Measurements from ENCODE around the gene IFIT1. TPM values are rescaled to one million over a fixed set of nuclear protein-coding genes. Genes with fewer than 3 reads are reported as not detected.

The IFIT1 gene
- total RNA-seq, 2 donors from 2014 or later: 9.0 to 44.3 TPM

- Histone ChIP-seq H3K27me3 (replicated peaks; ENCODE audit: insufficient read depth) (no peaks in the 10 kb centered on the region), H3K9me3 (no peaks in the 10 kb centered on the region), H3K4me3 (peak overlapping the region; percentile 96), H3K36me3 (no peaks in the 10 kb centered on the region), H3K27ac (peak overlapping the region in 1 of 2 donors; percentile 92), H3K4me1 (ENCODE audit: control insufficient read depth in 1 of 2, low read depth in 2 of 2) (peaks cover 3 to 29% of the 10 kb centered on the region in 2 donors)
- TF ChIP-seq CTCF (IDR thresholded peaks at IDR 0.05): no peak
- no peak for DNase-seq (ENCODE audit: low spot score)
- no peak for ATAC-seq (ENCODE audit: insufficient number of reproducible peaks, low FRiP score, low read depth)
These were observed 21.0 kb downstream of the IFIT1 start for GRCh38 chr10:89413398-89413912.

- DNase-seq (ENCODE audit: low spot score) (no peak), ATAC-seq (ENCODE audit: insufficient number of reproducible peaks, low FRiP score, low read depth) (peak; percentile 72)
- Histone ChIP-seq H3K9me3 (no peaks in the 10 kb centered on the region), H3K27ac (peak within 1 kb of the TSS; percentile 92 to 95), H3K36me3 (no peaks in the 10 kb centered on the region), H3K4me1 (ENCODE audit: control insufficient read depth in 1 of 2, low read depth in 2 of 2) (peaks cover 10 to 38% of the 10 kb centered on the region in 2 donors), H3K27me3 (replicated peaks; ENCODE audit: insufficient read depth) (no peaks in the 10 kb centered on the region), H3K4me3 (peak within 1 kb of the TSS; percentile 96)
- no peak for TF ChIP-seq CTCF (IDR thresholded peaks at IDR 0.05)
These were observed 21.9 kb downstream of the IFIT1 start, which contains the start of gene IFIT5 for GRCh38 chr10:89414146-89414878. IFIT5 (plus strand) TSS chr10:89414568; CDS start chr10:89414799, 231 bp downstream.

GRCh38 chr10:89414879-89415821 lies 22.7 kb downstream of the IFIT1 start:
- Histone ChIP-seq H3K36me3 (no peaks in the 10 kb centered on the region), H3K27me3 (replicated peaks; ENCODE audit: insufficient read depth) (no peaks in the 10 kb centered on the region), H3K4me3 (peak overlapping the region; percentile 96), H3K27ac (peak overlapping the region; percentile 92 to 95), H3K4me1 (ENCODE audit: control insufficient read depth in 1 of 2, low read depth in 2 of 2) (peaks cover 13 to 41% of the 10 kb centered on the region in 2 donors), H3K9me3 (no peaks in the 10 kb centered on the region)
- DNase-seq (ENCODE audit: low spot score) (no peak), ATAC-seq (ENCODE audit: insufficient number of reproducible peaks, low FRiP score, low read depth) (peak; percentile 22)
- no peak for TF ChIP-seq CTCF (IDR thresholded peaks at IDR 0.05)

- H3K9me3 ChIP-seq: no peaks in the 10 kb centered on the region
- H3K27ac ChIP-seq: no peak overlapping the region
- no peak for DNase-seq (ENCODE audit: low spot score)
- peaks cover 13 to 41% of the 10 kb centered on the region in 2 donors for H3K4me1 ChIP-seq (ENCODE audit: control insufficient read depth in 1 of 2, low read depth in 2 of 2)
- no peak for ATAC-seq (ENCODE audit: insufficient number of reproducible peaks, low FRiP score, low read depth)
- no peaks in the 10 kb centered on the region for H3K27me3 ChIP-seq (replicated peaks; ENCODE audit: insufficient read depth)
- no peak for TF ChIP-seq CTCF (IDR thresholded peaks at IDR 0.05)
- peaks cover 4% of the 10 kb centered on the region for H3K36me3 ChIP-seq
- no peak overlapping the region for H3K4me3 ChIP-seq
These were observed 24.0 kb downstream of the IFIT1 start for GRCh38 chr10:89416465-89416864.

GRCh38 chr10:89419548-89419947 lies 27.1 kb downstream of the IFIT1 start:
- peaks cover 13 to 33% of the 10 kb centered on the region in 2 donors for H3K4me1 ChIP-seq (ENCODE audit: control insufficient read depth in 1 of 2, low read depth in 2 of 2)
- no peak for ATAC-seq (ENCODE audit: insufficient number of reproducible peaks, low FRiP score, low read depth)
- no peak overlapping the region for H3K27ac ChIP-seq
- no peaks in the 10 kb centered on the region for H3K9me3 ChIP-seq
- no peaks in the 10 kb centered on the region for H3K27me3 ChIP-seq (replicated peaks; ENCODE audit: insufficient read depth)
- TF ChIP-seq CTCF (IDR thresholded peaks at IDR 0.05): no peak
- no peak overlapping the region for H3K4me3 ChIP-seq
- no peak for DNase-seq (ENCODE audit: low spot score)
- peaks cover 4% of the 10 kb centered on the region for H3K36me3 ChIP-seq

Data from thoracic aorta (tissue), 2 donors.